H1 (cell line): ENCODE results near the gene AWAT2. TPM values are rescaled to one million over a fixed set of nuclear protein-coding genes. Genes with fewer than 3 reads are reported as not detected.

Experiments used
- CTCF ChIA-PET: fragments of 300-600 bp; sonication (Branson Sonifier 250); formaldehyde crosslinking; loops from one replicate; lab custom pipeline; 2021; ENCODE audit not compliant: partially characterized antibody; lab: Charles Lee
- POLR2A ChIA-PET: fragments of 300-600 bp; sonication (Branson Sonifier 250); formaldehyde crosslinking; loops from one replicate; lab custom pipeline; 2021; ENCODE audit warnings: inconsistent platforms; ENCODE audit not compliant: partially characterized antibody; lab: Charles Lee
- DNase-seq, 2 experiments: peaks; one replicate each; pipeline versions ENCODE4 v3.0.0 to v3.0.0-alpha.2; 2010 to 2022; ENCODE audit warnings: low spot score in 2 of 2, low read depth in 1 of 2, mixed read lengths in 1 of 2
- FAIRE-seq: peaks from 2 replicates; lab custom pipeline; 2011; peaks lifted over from hg19 to GRCh38; lab: Jason Lieb, UNC
- H2AFZ ChIP-seq: 2 replicates; pipeline ENCODE4 v1.8.1; 2012; ENCODE audit warnings: low read length, inconsistent platforms
- H2AK5ac ChIP-seq: 2 replicates; pipeline ENCODE4 v1.6.1; 2013; ENCODE audit warnings: low read depth, low read length
- H2BK120ac ChIP-seq: replicated peaks from 2 replicates; pipeline ENCODE3; 2013; ENCODE audit warnings: low read depth, low read length, inconsistent platforms
- H2BK12ac ChIP-seq: 2 replicates; pipeline ENCODE4 v1.6.1; 2013; ENCODE audit warnings: low read depth, low read length
- H2BK15ac ChIP-seq: 2 replicates; pipeline ENCODE4 v1.6.1; 2013; ENCODE audit warnings: low read length
- H2BK20ac ChIP-seq: 2 replicates; pipeline ENCODE4 v1.6.1; 2013; ENCODE audit warnings: low read length
- H2BK5ac ChIP-seq: 2 replicates; pipeline ENCODE4 v1.6.1; 2013; ENCODE audit warnings: low read depth, low read length
- H3K14ac ChIP-seq: 2 replicates; pipeline ENCODE4 v1.6.1; 2013; ENCODE audit warnings: inconsistent platforms; ENCODE audit not compliant: insufficient read length
- H3K18ac ChIP-seq: 2 replicates; pipeline ENCODE4 v1.6.1; 2013; ENCODE audit warnings: low read length; ENCODE audit errors: extremely low read depth
- H3K23ac ChIP-seq: 2 replicates; pipeline ENCODE4 v1.6.1; 2013; ENCODE audit warnings: inconsistent platforms; ENCODE audit not compliant: insufficient read length
- H3K23me2 ChIP-seq: 2 replicates; pipeline ENCODE4 v1.6.1; 2013; ENCODE audit warnings: low read depth, low read length
- H3K27ac ChIP-seq: 2 replicates; pipeline ENCODE4 v1.6.1; 2011; ENCODE audit warnings: low read depth, low read length, inconsistent platforms
- H3K27me3 ChIP-seq, 4 experiments: replicated peaks in 1 of 4; 1 replicate in 1 of 4; 2 replicates in 3 of 4; pipeline versions ENCODE4 v1.6.1 to v1.8.1; 2011 to 2013; ENCODE audit warnings: low read length in 3 of 4, mild to moderate bottlenecking in 3 of 4, inconsistent platforms in 2 of 4, mixed read lengths in 2 of 4, moderate library complexity in 1 of 4; ENCODE audit not compliant: control insufficient read depth in 3 of 4, insufficient read depth in 3 of 4; ENCODE audit errors: extremely low read depth in 1 of 4
- H3K36me3 ChIP-seq, 4 experiments: 2 replicates each; pipeline versions ENCODE4 v1.6.1 to v1.8.1; 2011 to 2013; ENCODE audit warnings: mild to moderate bottlenecking in 4 of 4, low read length in 3 of 4, moderate library complexity in 2 of 4, control low read depth in 1 of 4, inconsistent platforms in 1 of 4; ENCODE audit not compliant: insufficient read depth in 4 of 4, control insufficient read depth in 2 of 4
- H3K4ac ChIP-seq: replicated peaks from 2 replicates; pipeline ENCODE3; 2013; ENCODE audit warnings: low read length, low read depth, mixed read lengths, inconsistent platforms; ENCODE audit not compliant: insufficient read length
- H3K4me1 ChIP-seq, 4 experiments: replicated peaks in 1 of 4; 1 replicate in 1 of 4; 2 replicates in 3 of 4; pipeline versions ENCODE4 v1.6.1 to v1.8.1; 2011 to 2013; ENCODE audit warnings: low read length in 3 of 4, inconsistent platforms in 2 of 4, mixed read lengths in 1 of 4; ENCODE audit not compliant: insufficient read depth in 4 of 4, control insufficient read depth in 3 of 4
- H3K4me2 ChIP-seq, 2 experiments: 2 replicates each; pipeline versions ENCODE4 v1.6.1 to v1.8.1; 2011 to 2013; ENCODE audit warnings: low read depth in 2 of 2, low read length in 2 of 2, control low read depth in 1 of 2, inconsistent platforms in 1 of 2, mild to moderate bottlenecking in 1 of 2; ENCODE audit not compliant: insufficient read depth in 1 of 2
- H3K4me3 ChIP-seq, 4 experiments: fragments of 200-600, 300-600 bp in 1 of 4; sonication (generic), shearing (Covaris generic), sonication (Bioruptor Twin) in 1 of 4; 2 replicates each; pipeline versions ENCODE4 v1.5.1 to v1.8.1; 2011 to 2016; ENCODE audit warnings: low read length in 4 of 4, low read depth in 3 of 4, control low read depth in 2 of 4, inconsistent platforms in 2 of 4, mild to moderate bottlenecking in 2 of 4, mixed read lengths in 1 of 4, moderate library complexity in 1 of 4; ENCODE audit not compliant: insufficient read depth in 2 of 4; ENCODE audit errors: extremely low read depth in 1 of 4
- H3K56ac ChIP-seq: replicated peaks from 2 replicates; pipeline ENCODE3; 2013; ENCODE audit warnings: low read depth, mild to moderate bottlenecking, mixed read lengths, low read length, inconsistent platforms; ENCODE audit not compliant: insufficient read length
- H3K79me1 ChIP-seq: 2 replicates; pipeline ENCODE4 v1.6.1; 2013; ENCODE audit warnings: low read depth, low read length, control low read depth
- H3K79me2 ChIP-seq, 2 experiments: 2 replicates each; pipeline versions ENCODE4 v1.6.1 to v1.8.1; 2012 to 2013; ENCODE audit warnings: low read length in 2 of 2, mild to moderate bottlenecking in 2 of 2, inconsistent platforms in 1 of 2; ENCODE audit not compliant: insufficient read depth in 2 of 2, control insufficient read depth in 1 of 2
- H3K9ac ChIP-seq, 4 experiments: replicated peaks in 1 of 4; 1 replicate in 1 of 4; 2 replicates in 3 of 4; pipeline versions ENCODE4 v1.6.1 to v1.8.1; 2011 to 2013; ENCODE audit warnings: low read depth in 3 of 4, low read length in 3 of 4, control low read depth in 2 of 4, mild to moderate bottlenecking in 2 of 4, moderate library complexity in 2 of 4, inconsistent platforms in 1 of 4; ENCODE audit errors: extremely low read depth in 1 of 4
- H3K9me3 ChIP-seq, 2 experiments: 2 replicates each; pipeline versions ENCODE4 v1.6.1 to v1.8.1; 2012 to 2013; ENCODE audit warnings: mild to moderate bottlenecking in 2 of 2, moderate library complexity in 2 of 2, control low read depth in 1 of 2, inconsistent platforms in 1 of 2, low read depth in 1 of 2, low read length in 1 of 2, mixed read lengths in 1 of 2; ENCODE audit not compliant: insufficient read depth in 2 of 2
- H4K20me1 ChIP-seq, 2 experiments: replicated peaks in 1 of 2; 2 replicates each; pipeline versions ENCODE3 to v1.8.1; 2011 to 2013; ENCODE audit warnings: inconsistent platforms in 2 of 2, low read length in 2 of 2, mild to moderate bottlenecking in 1 of 2; ENCODE audit not compliant: insufficient read depth in 2 of 2, control insufficient read depth in 1 of 2
- H4K5ac ChIP-seq: 2 replicates; pipeline ENCODE4 v1.6.1; 2013; ENCODE audit warnings: low read length, low read depth, mixed read lengths, inconsistent platforms; ENCODE audit not compliant: insufficient read length
- H4K8ac ChIP-seq: 2 replicates; pipeline ENCODE4 v1.8.0; 2013; ENCODE audit warnings: mild to moderate bottlenecking, moderate library complexity, low read length, inconsistent platforms; ENCODE audit not compliant: insufficient read depth; ENCODE audit errors: extremely low read depth
- H4K91ac ChIP-seq: replicated peaks from 2 replicates; pipeline ENCODE3; 2013; ENCODE audit warnings: low read length, mixed read lengths, inconsistent platforms; ENCODE audit not compliant: insufficient read length
- ATF3 ChIP-seq: IDR thresholded peaks from 2 replicates; pipeline ENCODE4 v1.6.1; 2011; ENCODE audit warnings: low read depth, mild to moderate bottlenecking, low read length; ENCODE audit not compliant: insufficient read depth
- EZH2 ChIP-seq: fragments of 200-600 bp; sonication (generic); IDR thresholded peaks from 2 replicates; pipeline ENCODE4 v1.7.1; 2012; ENCODE audit warnings: low read depth, mild to moderate bottlenecking, moderate library complexity, low read length, inconsistent platforms; ENCODE audit not compliant: severe bottlenecking
- GABPA ChIP-seq: IDR thresholded peaks from 2 replicates; pipeline ENCODE4 v1.6.1; 2011; ENCODE audit warnings: mild to moderate bottlenecking, low read length, moderate library complexity, borderline replicate concordance; ENCODE audit not compliant: insufficient read depth
- NANOG ChIP-seq: IDR thresholded peaks from 2 replicates; pipeline ENCODE4 v1.6.1; 2011; ENCODE audit warnings: low read length, low read depth, mild to moderate bottlenecking, inconsistent platforms; ENCODE audit not compliant: insufficient read depth, poor library complexity, severe bottlenecking
- POLR2AphosphoS5 ChIP-seq: IDR thresholded peaks from 2 replicates; pipeline ENCODE4 v1.6.1; 2011; ENCODE audit warnings: low read depth, low read length
- RXRA ChIP-seq: IDR thresholded peaks from 2 replicates; pipeline ENCODE4 v1.6.1; 2011; ENCODE audit warnings: low read depth, mild to moderate bottlenecking, low read length, moderate library complexity; ENCODE audit not compliant: insufficient read depth
- SRF ChIP-seq: IDR thresholded peaks from 2 replicates; pipeline ENCODE4 v1.6.1; 2011; ENCODE audit warnings: mild to moderate bottlenecking, low read depth, low read length, moderate library complexity
- TEAD4 ChIP-seq: IDR thresholded peaks from 2 replicates; pipeline ENCODE4 v1.6.1; 2012; ENCODE audit warnings: low read depth, low read length, inconsistent platforms, mixed read lengths
- ZNF274 ChIP-seq: IDR thresholded peaks from 2 replicates; pipeline ENCODE4 v1.7.0; 2012; ENCODE audit warnings: low read length, borderline replicate concordance; ENCODE audit errors: extremely low read depth
- WGBS, 2 experiments: shearing (Covaris generic) in 1 of 2; methylation state at CpG; one replicate each; pipeline versions ENCODE4 v1.1.6 to v1.1.7; 2013 to 2015; ENCODE audit warnings: low lambda C conversion rate in 2 of 2, mixed read lengths in 2 of 2, inconsistent platforms in 1 of 2, low coverage in 1 of 2, missing lambda C conversion rate in 1 of 2; ENCODE audit not compliant: insufficient replicate concordance in 2 of 2, insufficient coverage in 1 of 2, insufficient read length in 1 of 2; ENCODE audit errors: extremely low coverage in 1 of 2, missing lambda C conversion rate in 1 of 2; 5-methylcytosine and 5-hydroxymethylcytosine counted together
- polyA plus RNA-seq, 7 experiments: library from polyadenylated mRNA; depleted of rRNA in 3 of 7; stranded (reverse) in 5 of 7; unstranded in 2 of 7; fragments of >200 nt in 5 of 7; fragments of 200-250 nt in 2 of 7; gene quantifications; 1 replicate in 5 of 7; 2 replicates in 1 of 7; 4 replicates in 1 of 7; pipeline versions ENCODE4 v1.2.1 to v1.2.3, GENCODE V29; 2011 to 2013; ENCODE audit warnings: missing spikeins in 2 of 7, mixed read lengths in 2 of 7
- total RNA-seq: library from RNA; stranded (reverse); fragmentation: NEBNext Ultra II Directional; extraction: Animal tissue kit (Norgen Biotek cat#: 25700); gene quantifications from 2 replicates; pipeline ENCODE4 v1.2.1, GENCODE V29; 2021
- TF ChIP-seq, protein P1 (sequence below): IDR thresholded peaks from 2 replicates; pipeline ENCODE4 v1.6.1; 2012; ENCODE audit warnings: inconsistent platforms

AWAT2 gene
- total and polyA plus RNA-seq, 2 of the 8 experiments (the other 6 are each of a cell fraction or from before 2014, with no cell fraction given): not detected

- Histone ChIP-seq H3K79me2 (no peaks in the 10 kb centered on the region), H2BK120ac (no peak overlapping the region), H4K8ac (no peak overlapping the region), H3K27me3 (no peaks in the 10 kb centered on the region), H3K18ac (no peak overlapping the region; the same call in 1 of the 2 replicates), H3K4me2 (no peak overlapping the region), H4K91ac (no peak overlapping the region), H2BK12ac (no peak overlapping the region), H3K56ac (no peak overlapping the region), H3K14ac (no peak overlapping the region), H2AFZ (no peak overlapping the region), H2BK20ac (no peak overlapping the region), H3K36me3 (no peaks in the 10 kb centered on the region), H3K9me3 (no peaks in the 10 kb centered on the region), H3K27ac (no peak overlapping the region; the same call in 1 of the 2 replicates), H2BK15ac (no peak overlapping the region), H3K4me1 (peaks cover 0 to 5% (median 2%) of the 10 kb centered on the region in 4 experiments; a peak in 3 of 7 replicates), H3K23ac (no peak overlapping the region), H3K4me3 (no peak overlapping the region), H3K79me1 (no peaks in the 10 kb centered on the region), H3K9ac (no peak overlapping the region), H3K23me2 (no peaks in the 10 kb centered on the region), H4K5ac (no peak overlapping the region), H2BK5ac (no peak overlapping the region), H3K4ac (no peak overlapping the region), H2AK5ac (no peak overlapping the region), H4K20me1 (no peaks in the 10 kb centered on the region)
- no peak for FAIRE-seq
- no peak for DNase-seq
- ChIA-PET POLR2A (interaction anchor here (0.6 kb wide), 1 partner anchor 485 kb away, joined by 3 read pairs; no protein-coding TSS in a partner anchor), CTCF (interaction anchor here (0.6 to 2.0 kb wide), 4 partner anchors 9 to 21 kb away, joined by 3 to 12 read pairs (median 6); no protein-coding TSS in a partner anchor)
- WGBS, 2 experiments: 68% methylated on average over 3 of the region's 4 CpGs; no CpG with 5 or more reads in 1 of the 2 experiments
- TF ChIP-seq ZNF274 (no peak), ATF3 (no peak), TEAD4 (no peak), NANOG (no peak), POLR2AphosphoS5 (no peak), RXRA (no peak), EZH2 (no peak), SRF (no peak), GABPA (no peak)
- TF ChIP-seq, protein P1, sequence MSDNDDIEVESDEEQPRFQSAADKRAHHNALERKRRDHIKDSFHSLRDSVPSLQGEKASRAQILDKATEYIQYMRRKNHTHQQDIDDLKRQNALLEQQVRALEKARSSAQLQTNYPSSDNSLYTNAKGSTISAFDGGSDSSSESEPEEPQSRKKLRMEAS: no peak
Measured at GRCh38 chrX:70012756-70013155, 37.0 kb downstream of the AWAT2 start.
